HG03139 (cell line): ENCODE results near the gene ANKEF1.

Source experiments
- ATAC-seq: cut with Tn5 transposase; IDR thresholded peaks from one replicate; pipeline ENCODE4 v1.9.1; 2021; ENCODE audit not compliant: unreplicated experiment

The ANKEF1 gene

DNA sequence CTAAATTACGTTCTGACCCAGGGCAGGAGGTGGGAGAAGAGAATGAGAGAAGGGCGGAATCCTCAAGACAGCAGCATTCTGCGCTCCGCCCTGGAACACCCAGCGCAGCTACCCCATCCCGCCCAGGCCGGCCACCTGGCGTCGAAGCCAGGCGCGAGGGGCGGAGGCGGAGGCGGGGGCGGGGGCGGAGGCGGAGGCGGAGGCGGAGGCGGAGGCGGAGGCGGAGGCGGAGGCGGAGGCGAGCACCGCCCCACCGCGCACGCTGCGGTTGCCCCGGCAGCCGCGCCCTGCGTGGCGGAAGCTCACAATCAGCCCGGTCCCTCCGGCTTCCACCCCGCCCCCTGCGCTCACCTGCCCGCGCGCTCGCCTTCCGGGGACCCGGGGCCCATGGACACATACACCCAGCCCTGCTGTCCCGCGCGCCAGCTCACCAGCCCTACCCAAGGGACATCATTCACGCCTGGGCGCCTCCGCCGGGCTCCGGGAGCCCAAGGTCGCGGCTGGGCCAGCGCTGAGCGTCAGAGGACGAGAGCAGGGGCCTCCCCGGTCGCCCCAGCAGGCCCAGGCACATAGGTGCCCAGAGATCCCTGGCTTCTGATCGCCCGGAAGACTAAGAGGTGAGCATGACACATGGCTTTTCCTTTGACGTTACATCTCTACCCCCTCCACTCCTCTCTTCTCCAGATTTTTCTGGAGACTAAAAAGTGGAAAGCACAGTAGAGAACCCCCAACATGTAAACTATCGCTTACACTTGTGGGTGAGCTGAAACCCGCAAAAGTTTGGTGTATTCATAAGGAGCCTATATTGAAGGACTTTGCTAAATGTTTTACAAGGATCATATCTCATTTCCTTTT is at the start of gene ANKEF1:
ANKEF1 (plus strand) TSS at position 271 of the 855 bp plus-strand sequence. CDS start 3,315 bp downstream, outside the sequence.
- ATAC-seq: peak; percentile 98

- ATAC-seq: no peak
Observed at GRCh38 chr20:9985281-9985680, 49.5 kb upstream of the ANKEF1 start.

- ATAC-seq: no peak
Observed at GRCh38 chr20:9985773-9986172, 49.0 kb upstream of the ANKEF1 start.

GRCh38 chr20:9989066-9989724 is 45.6 kb upstream of the ANKEF1 start:
- ATAC-seq: no peak

- no peak for ATAC-seq
Observed at GRCh38 chr20:9993137-9993536, 41.6 kb upstream of the ANKEF1 start.

DNA sequence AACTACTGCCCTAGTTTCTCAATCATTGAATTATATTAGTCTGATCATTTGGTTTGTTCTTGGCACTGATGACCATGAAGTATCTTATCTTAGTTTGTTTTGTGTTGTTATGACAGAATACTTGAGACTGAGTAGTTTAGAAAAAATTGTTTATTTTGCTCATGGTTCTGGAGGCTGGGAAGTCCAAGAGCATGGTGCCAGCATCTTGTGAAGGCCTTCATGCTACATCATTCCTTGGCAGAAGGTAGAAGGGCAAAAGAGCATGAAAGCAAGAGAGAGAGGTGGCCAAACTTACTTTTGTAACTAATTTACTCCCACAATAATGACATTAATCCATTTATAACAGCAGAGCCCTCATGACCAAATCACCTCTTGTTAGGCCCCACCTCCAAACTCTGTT is 40.1 kb upstream of the ANKEF1 start:
- no peak for ATAC-seq

DNA sequence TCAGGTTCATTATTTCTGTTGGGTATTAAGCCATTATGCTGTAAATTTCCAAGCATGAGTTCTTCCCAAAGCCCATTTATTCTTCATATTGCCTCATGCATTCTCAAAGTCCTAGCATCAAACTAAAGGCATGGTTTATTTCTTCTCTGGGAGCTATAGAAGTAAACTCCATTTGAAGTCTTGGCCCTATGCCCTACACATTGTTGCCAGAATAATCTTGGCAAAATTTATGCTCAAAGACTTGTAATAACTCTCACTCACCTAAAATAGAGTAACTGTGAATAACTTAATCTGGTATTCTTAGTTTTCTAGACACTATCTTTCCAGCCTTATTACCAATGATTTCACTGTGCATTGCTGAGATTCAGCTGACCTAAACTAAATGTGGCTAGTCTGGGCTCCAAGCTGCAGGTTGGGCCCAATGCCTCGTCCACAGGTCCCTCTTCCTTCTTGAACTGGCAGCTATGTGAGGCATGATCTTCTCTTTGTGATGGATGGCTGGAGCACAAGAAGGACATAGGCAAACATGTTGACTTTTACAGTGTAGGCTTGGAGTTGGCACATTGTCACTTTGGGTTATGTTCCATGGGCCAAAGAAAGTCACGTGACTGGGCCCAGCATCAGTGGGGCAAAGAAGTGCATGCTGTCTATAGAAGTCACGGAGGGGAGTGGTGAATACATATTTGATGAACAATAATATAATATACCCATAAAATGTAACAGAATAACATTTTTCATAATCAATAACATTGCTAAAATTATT is 39.1 kb upstream of the ANKEF1 start:
- ATAC-seq: no peak

- no peak for ATAC-seq
Observed at GRCh38 chr20:9996944-9997343, 37.8 kb upstream of the ANKEF1 start.

GRCh38 chr20:9999645-10000044 is 35.1 kb upstream of the ANKEF1 start:
- ATAC-seq: no peak

GRCh38 chr20:10002866-10003265 is 31.9 kb upstream of the ANKEF1 start:
- no peak for ATAC-seq

- no peak for ATAC-seq
Observed at GRCh38 chr20:10004900-10005299, 29.9 kb upstream of the ANKEF1 start.

- no peak for ATAC-seq
Observed at GRCh38 chr20:10005885-10006284, 28.9 kb upstream of the ANKEF1 start.

- ATAC-seq: no peak
Observed at GRCh38 chr20:10006447-10007090, 28.2 kb upstream of the ANKEF1 start.

GRCh38 chr20:10007158-10007557 is 27.6 kb upstream of the ANKEF1 start:
- ATAC-seq: no peak

DNA sequence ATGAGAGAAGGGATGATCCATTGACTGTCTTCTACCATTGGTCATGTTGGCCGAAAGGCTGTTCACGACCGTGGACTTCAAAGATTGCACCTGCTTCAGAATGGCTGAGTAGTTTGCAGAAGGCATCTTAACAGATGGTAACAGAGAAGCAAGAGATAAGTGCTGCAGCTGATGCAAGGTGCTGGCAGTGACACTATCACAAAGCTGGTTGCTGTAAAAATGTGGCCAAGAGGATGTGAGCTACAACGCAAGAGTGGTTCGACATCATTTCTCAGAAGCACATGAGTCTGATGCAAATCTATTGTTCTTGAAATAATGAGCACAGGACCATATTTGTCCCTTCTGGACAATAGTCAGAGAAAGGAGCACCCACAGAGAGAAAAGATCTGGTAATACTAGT is 27.0 kb upstream of the ANKEF1 start:
- ATAC-seq: no peak

GRCh38 chr20:10012464-10012863 is 22.3 kb upstream of the ANKEF1 start:
- no peak for ATAC-seq

DNA sequence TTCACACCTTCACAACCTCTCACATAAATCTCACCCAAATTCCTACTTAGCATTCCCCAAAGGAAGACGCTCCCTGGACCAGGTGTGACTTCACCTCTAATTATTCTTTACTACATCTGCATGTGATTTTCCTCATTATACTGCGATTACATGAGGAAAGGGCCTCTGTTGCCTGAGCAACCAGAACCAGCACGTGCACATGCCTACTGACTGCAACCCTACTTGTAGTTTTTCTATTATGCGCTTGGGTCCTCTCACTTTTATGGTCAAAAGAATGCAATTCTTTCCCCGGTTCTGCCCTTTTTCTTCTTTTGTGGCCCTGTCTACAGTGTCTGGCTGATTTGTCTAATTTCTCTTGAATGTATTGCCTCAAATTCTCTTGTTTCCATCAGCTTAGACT is 20.4 kb upstream of the ANKEF1 start:
- no peak for ATAC-seq

GRCh38 chr20:10020937-10021336 is 13.8 kb upstream of the ANKEF1 start:
- ATAC-seq: no peak

DNA sequence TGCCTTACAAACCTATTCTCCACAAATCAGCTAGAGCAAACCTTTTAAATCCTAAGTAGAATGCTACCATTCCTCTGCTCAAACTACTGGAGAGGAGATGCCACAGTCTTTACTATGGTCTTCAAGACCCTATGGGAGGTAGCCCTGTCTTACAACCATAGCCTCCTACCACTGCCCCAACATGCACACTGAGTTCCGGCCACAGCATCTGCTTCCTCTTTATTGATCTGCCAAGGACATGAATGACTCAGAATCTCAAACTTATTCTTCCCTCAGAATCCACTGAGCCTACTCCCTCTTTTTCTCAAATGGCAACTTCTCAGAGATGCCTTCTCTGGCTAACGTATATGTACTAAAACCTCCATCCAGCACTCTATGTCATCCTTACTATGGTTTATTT is 12.2 kb upstream of the ANKEF1 start:
- no peak for ATAC-seq

- no peak for ATAC-seq
Observed at GRCh38 chr20:10023911-10024310, 10.9 kb upstream of the ANKEF1 start.
